ENCODE results near the gene DIMT1.

DIMT1 gene

GRCh38 chr5:62403411-62404250 lies at the start of gene DIMT1:
TSS of gene DIMT1 (minus strand) at chr5:62403905. CDS start at chr5:62403772, 133 bp downstream.
- FAIRE-seq: peak; percentile 70

GRCh38 chr5:62450259-62450658 lies 46.6 kb upstream of the DIMT1 start:
- no peak for FAIRE-seq

- no peak for FAIRE-seq
These were observed 44.8 kb upstream of the DIMT1 start for GRCh38 chr5:62448528-62448927.

- no peak for FAIRE-seq
These were observed 28.9 kb upstream of the DIMT1 start for GRCh38 chr5:62432621-62433064.

- no peak for FAIRE-seq
These were observed 28.3 kb upstream of the DIMT1 start for GRCh38 chr5:62431735-62432620.

GRCh38 chr5:62424763-62425162 lies 21.1 kb upstream of the DIMT1 start:
- FAIRE-seq: no peak

GRCh38 chr5:62421414-62421813 lies 17.7 kb upstream of the DIMT1 start:
- no peak for FAIRE-seq

- FAIRE-seq: no peak
These were observed 15.9 kb upstream of the DIMT1 start for GRCh38 chr5:62419609-62420008.

- FAIRE-seq: no peak
These were observed 14.9 kb upstream of the DIMT1 start for GRCh38 chr5:62418462-62419076.

GRCh38 chr5:62413711-62414110 lies 10.0 kb upstream of the DIMT1 start:
- FAIRE-seq: no peak

- peak; percentile 92 for FAIRE-seq
These were observed 9.0 kb upstream of the DIMT1 start, which contains the start of gene IPO11 for GRCh38 chr5:62412549-62413329. TSS of gene IPO11 (plus strand) at chr5:62412763. CDS start at chr5:62437280, 24,517 bp downstream.

- no peak for FAIRE-seq
These were observed 8.3 kb downstream of the DIMT1 start for GRCh38 chr5:62395210-62395950.

GRCh38 chr5:62386824-62387223 lies 16.9 kb downstream of the DIMT1 start:
- FAIRE-seq: no peak

- no peak for FAIRE-seq
These were observed 17.8 kb downstream of the DIMT1 start for GRCh38 chr5:62385816-62386400.

- FAIRE-seq: no peak
These were observed 18.6 kb downstream of the DIMT1 start for GRCh38 chr5:62385131-62385530.

- FAIRE-seq: no peak
These were observed 27.6 kb downstream of the DIMT1 start for GRCh38 chr5:62376064-62376463.

- no peak for FAIRE-seq
These were observed 28.1 kb downstream of the DIMT1 start for GRCh38 chr5:62375627-62376026.

- FAIRE-seq: no peak
These were observed 29.6 kb downstream of the DIMT1 start for GRCh38 chr5:62374090-62374489.

GRCh38 chr5:62373382-62373781 lies 30.3 kb downstream of the DIMT1 start:
- no peak for FAIRE-seq

GRCh38 chr5:62372600-62372999 lies 31.1 kb downstream of the DIMT1 start:
- no peak for FAIRE-seq

GRCh38 chr5:62371409-62371808 lies 32.3 kb downstream of the DIMT1 start:
- FAIRE-seq: peak; percentile 33

Measured in islet of Langerhans (tissue), 1 donor.